ENCODE measurements around the gene FHIT.
"Not testable (repeated sequence)": the region's sequence is repeated elsewhere in the genome, so short reads cannot be mapped to it uniquely, and the experiment has no call there.

The FHIT gene

DNA sequence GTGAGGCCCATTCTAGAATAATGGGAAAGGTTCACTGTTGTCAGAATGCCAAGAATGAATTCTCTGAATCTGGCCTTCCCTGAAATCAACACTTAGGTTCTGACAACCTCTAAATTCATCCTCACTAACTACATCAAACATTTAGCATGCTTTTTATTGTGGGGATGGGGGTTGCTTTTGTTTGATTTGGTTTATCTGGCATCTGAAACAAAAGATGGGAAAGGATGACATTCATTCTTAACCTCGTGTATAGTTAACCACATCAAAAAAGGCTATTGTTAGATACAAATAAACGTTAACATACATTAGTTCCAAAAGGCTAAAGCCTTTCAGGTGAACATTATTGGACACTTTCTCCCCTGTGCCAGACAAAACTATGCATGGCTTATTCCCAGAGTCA is 357.3 kb downstream of the FHIT start:
- Histone ChIP-seq H3K4me3 (no peak overlapping the region), H3K27ac (no peak overlapping the region)

DNA sequence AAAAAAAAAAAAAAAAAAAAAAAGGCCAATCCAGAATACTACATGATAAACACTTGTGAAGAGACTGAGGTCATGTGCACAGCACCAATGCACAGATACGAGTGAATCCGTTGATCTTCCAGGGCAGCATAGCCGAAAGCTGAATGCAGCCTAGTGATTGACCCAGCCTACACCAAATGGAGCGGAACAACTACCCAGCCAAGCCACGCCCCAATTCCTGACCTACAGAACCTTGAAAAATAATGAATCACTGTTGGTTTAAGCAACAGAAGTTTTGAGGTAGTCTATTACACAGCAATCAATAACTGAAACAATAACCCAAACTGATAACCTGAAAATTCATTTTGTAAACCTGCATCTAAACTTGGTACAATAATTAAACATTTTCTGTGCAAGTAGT is 361.0 kb downstream of the FHIT start:
- H3K27ac ChIP-seq, result no peak overlapping the region

DNA sequence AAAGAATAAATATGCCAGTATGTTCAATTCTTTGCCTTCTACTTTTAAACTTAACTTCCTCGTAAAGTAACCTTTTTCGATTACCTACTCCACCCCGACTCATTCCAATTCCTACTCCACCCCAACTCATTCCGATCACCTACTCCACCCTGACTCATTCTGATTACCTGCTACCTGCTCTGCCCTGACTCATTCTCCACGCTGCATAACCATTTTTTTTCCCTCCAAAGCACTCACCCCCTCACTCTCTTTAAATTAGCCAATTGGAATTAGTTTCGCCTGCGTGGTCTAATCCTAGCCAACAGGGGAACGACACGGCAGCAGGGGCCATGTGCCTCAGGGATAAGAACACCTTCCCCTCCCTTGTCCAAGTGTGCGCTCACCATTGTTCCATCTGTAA is 362.3 kb downstream of the FHIT start:
- not testable (repeated sequence) for H3K4me3 ChIP-seq, H3K27ac ChIP-seq

More for the DNA sequence above, 361.0 kb downstream of the FHIT start:
- no peak overlapping the region for H3K4me3 ChIP-seq

DNA sequence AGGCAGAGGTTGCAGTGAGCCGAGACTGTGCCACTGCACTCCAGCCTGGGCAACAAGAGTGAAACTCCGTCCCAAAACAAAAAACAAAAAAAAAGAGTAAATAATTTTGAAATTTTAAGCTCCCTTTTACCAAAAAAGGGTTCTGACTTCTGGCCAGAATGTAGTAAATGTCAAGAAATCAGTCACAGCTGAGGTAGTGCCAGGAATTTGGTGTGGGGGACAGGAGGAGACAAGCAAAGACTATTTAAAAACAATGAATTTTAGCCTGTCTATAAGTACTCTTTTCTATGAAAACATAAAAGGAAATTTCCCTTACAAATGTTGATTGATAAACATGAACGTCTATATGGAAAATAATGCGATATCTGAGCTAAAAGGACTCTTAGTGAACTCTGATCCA is 363.7 kb downstream of the FHIT start:
- Histone ChIP-seq H3K27ac (no peak overlapping the region), H3K4me3 (no peak overlapping the region)

DNA sequence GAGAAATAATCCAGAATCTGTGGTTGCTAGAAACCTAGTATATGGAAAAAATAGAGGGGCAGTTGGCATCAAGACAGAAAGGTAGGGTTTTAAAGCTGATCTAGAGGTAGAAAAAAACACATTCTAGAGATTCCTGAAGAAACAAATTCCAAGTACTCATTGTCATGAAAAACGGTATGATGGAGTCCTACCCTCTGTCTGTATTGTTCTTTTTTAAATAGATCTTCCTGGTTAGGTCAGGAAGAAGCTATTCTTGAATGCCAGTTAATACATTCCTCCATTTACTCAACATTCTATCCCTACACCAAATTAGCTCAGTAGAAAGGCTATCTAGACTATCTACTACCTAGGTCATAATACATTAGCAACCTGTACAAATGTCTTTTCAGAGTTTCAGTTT is 364.7 kb downstream of the FHIT start:
- no peak overlapping the region for H3K27ac ChIP-seq
- no peak overlapping the region for H3K4me3 ChIP-seq

DNA sequence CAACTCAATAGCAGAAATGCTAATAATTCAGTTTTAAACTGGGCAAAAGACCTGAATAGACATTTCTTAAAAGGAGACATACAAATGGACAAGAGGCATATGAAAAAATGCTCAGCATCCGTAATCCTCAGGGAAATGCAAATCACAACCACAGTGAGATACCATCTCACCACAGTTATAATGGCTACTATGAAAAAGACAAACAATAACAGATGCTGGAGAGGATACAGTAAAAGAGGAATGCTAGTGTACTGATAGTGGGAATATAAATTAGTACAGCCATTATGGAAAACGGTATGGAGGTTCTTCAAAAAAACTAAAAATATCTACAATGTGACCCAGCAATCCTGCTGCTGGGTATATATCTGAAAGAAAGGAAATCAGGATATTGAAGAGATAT is 367.2 kb downstream of the FHIT start:
- Histone ChIP-seq H3K27ac (no peak overlapping the region), H3K4me3 (no peak overlapping the region)

DNA sequence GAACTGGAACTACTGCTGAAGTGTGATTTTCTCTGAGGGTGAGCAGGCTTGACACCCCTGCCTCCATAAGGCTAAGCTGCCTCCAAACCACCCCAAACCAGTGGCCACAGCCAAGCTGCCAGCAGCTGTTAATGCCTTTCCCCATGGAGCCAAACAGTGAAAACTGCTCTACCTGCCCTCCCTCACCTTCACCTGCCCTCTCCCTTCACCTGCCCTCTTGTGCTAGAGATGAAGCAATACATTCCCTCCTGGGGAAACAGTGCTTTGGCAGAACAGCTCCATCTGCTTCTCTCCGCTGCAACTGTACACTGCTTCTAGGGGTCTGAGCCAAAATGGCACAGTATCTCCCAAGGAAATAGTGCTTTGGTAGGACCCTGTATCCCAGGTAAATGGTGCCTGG is 374.1 kb downstream of the FHIT start:
- Histone ChIP-seq H3K4me3 (no peak overlapping the region), H3K27ac (no peak overlapping the region)

DNA sequence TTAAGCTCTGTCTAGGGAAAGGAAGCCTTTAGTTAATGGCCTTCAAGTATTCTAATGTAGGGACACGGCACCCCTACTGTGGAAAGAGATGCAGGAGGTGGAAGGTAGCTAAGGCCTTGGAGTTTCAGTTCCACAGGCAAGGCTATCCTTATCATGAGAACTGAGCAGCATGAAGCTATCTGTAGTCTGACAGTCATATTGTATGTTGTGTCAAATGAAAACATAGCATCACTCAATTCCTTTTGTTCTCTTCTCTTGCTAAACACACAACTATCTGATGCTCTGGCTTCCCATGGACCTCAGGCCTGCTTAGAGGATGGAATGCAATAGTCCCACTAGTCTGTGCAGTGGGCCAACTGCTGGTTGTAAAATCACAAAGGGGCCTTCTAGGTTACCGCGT is 380.9 kb downstream of the FHIT start:
- Histone ChIP-seq H3K4me3 (no peak overlapping the region), H3K27ac (no peak overlapping the region)

DNA sequence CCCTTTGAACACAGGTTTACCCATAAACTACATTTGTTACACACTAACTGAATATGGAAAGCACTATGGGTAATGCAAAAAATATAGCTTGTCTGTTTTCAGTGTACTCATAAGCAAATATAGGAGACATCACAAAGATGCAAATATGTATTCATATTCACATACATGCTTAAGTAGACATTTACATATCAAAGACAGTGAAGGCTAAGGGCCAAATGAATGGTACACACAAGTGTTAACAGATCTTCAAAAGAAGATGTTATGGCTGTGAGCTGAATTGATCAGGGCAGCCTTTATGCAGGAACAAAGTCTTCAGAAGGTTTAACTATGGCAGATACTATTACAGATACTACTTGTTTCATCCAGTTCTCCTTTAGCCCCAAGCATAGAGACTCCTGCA is 384.1 kb downstream of the FHIT start:
- Histone ChIP-seq H3K27ac (no peak overlapping the region), H3K4me3 (no peak overlapping the region)

DNA sequence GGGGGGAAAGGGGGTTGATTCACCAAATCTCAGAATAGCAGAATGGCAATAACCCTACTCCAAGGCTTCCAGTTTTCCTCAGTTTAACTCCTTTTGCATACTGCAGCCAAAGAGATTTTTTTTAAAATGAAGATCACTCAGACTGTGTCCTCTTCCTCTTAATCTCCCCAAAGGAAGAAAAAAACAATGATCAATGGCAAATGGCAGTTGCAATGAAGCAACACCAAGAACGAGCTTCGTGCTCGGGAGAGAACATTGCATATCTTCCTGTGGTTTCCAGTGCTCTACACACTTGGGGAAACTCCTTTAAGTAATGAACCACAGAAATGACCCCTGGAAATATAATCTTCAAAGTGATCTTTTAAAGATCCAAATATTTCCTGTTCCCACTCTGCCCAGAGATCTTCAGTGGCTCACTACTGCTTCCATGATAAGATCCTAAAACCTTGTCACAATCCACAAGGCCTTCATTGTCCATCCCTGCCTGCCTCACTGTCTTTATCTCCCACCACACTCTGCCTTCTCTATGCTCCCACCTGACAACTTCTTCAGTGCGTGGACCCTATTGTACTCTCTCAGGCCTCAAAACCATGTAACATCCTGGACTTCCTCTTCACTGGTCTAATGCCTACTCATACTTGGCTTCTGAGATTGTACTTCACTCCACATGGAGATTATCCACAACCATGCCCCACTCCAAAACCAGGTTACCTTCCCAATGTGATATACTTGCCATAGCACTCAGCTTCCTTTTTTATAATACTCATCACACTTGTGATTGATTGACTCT is 394.8 kb downstream of the FHIT start:
- no peak overlapping the region for H3K27ac ChIP-seq
- H3K4me3 ChIP-seq, result no peak overlapping the region

DNA sequence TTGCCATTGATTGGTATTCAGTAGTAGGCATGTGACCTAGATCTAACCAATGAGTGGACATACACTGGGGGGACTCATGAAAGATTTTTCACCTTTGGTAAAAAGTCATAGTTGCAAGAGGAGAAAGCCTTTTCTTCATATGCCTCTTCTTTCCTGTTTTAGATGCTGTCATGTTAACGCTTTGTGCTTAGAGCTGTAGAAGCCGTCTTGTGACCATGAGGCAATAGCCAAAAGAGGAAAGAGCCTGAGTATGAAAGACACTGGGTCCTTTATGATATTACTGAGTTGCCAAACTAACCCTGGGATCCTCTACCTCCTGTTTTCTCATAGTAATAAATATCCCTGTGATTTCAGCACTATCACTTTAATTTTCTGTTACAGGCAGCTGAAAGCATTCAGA is 396.0 kb downstream of the FHIT start:
- Histone ChIP-seq H3K27ac (peak overlapping the region in 2 of 21 experiments; percentile 16 to 41), H3K4me3 (no peak overlapping the region)

DNA sequence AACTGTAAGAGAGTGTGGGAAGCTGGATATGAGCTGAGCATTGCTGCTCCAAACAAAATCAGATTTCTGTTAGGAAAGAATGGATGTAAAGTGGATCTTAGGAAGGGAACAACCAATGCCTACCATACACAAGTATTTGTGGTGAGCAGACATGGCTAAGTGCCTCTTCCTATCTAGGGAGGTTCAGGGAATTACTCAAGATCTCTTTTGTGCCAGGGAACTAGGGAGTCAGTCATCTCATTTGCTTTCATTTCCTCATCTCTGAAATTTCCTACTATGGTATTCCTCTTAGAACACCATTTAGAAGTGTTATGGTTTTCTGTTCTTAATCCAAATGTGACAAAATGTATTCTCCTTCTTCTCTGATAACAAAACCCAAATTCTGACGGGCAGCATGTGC is 396.5 kb downstream of the FHIT start:
- peak overlapping the region in 2 of 21 experiments; percentile 16 to 41 for H3K27ac ChIP-seq

DNA sequence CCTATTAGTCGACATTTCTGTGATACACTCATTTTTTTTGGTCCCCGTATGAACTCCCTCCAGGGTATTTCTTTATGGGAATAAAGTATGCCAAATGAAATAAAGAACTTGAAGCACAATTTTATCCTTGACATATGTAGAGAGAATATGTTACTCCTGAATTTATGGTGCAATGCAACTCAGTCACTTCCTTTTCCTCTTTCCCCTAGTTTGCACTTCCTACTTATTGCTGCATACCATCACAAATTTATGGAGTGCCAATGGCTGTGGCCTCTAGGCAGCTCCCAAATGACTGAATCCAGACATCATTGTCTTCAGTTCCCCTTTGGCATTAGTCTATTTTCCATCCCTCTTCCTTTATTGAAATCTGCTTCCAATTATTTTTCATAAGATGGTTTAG is 403.5 kb downstream of the FHIT start:
- Histone ChIP-seq H3K4me3 (no peak overlapping the region), H3K27ac (no peak overlapping the region)

More for the DNA sequence above, 396.5 kb downstream of the FHIT start:
- no peak overlapping the region for H3K4me3 ChIP-seq

DNA sequence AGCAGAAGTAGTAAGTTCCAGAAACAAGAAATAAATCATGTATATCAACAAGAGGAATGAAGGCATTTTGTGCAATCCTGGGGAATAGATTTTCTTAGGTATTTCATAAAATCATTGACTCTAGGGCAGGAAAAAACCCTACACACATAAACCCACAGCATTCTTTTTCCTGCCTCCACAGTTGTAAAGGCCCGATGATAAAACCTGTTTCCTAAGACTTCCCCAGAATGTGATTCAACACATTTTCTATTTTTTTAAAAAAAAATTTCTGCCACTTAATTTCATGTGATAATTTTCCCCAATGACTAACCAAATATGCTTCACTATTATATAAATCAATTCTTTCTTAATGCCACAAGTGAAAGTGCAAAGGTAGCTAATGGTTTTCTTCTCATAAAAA is 407.0 kb downstream of the FHIT start:
- Histone ChIP-seq H3K27ac (no peak overlapping the region), H3K4me3 (no peak overlapping the region)

DNA sequence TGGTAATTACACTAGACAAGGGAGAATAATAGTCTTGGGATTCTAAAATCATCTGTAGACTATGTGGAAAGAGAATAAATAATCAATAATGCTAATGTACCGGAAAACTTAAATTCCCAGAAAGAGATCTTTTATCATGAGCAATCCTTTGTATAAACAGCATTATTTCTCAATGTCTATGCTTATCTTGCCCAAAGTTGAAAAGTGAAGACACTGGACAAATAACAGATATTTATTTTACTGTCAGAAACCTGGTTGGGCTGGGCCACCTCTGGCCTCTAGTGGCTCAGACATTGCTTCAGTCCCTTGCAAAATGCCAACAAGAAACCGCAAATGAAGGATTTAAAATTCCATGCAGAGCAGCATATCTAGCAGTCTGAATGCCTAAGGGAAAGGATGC is 409.9 kb downstream of the FHIT start:
- no peak overlapping the region for H3K27ac ChIP-seq
- no peak overlapping the region for H3K4me3 ChIP-seq

DNA sequence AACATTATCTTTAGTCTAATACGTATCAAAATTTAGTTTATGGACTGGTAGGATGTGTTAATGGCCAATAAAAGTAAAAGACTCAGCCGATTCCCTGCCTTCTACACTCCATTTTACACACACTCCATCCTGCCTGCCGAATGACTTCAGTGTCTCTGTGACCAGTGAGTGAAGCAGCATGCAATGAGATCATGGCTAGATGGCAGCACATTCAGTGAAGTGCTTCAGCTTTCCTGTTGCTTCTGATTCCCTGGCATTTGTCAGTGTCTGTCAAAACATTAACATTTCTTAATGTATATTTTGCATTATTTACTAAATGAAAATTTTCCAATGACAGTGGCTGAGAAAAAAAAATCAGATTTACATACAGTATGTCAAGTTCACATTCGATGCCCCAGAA is 412.0 kb downstream of the FHIT start:
- H3K27ac ChIP-seq, result no peak overlapping the region
- no peak overlapping the region for H3K4me3 ChIP-seq

DNA sequence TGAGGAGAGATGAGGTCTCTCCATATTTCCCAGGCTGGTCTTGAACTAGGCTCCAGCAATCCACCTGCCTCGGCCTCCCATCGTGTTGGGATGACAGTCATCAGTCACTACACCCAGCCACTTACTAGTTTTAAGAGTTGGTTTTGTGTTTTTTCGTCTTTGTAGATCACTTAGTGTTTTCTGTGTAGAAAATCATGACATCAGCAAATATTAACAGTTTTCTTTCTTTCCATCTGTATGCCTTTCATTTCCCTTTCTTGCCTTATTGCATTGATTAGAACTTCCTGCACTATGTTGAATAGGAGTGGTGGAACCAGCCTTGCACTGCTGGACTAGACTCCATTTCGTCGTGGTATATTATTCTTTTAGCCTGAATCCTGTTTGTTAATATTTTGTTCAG is 415.5 kb downstream of the FHIT start:
- no peak overlapping the region for H3K27ac ChIP-seq

DNA sequence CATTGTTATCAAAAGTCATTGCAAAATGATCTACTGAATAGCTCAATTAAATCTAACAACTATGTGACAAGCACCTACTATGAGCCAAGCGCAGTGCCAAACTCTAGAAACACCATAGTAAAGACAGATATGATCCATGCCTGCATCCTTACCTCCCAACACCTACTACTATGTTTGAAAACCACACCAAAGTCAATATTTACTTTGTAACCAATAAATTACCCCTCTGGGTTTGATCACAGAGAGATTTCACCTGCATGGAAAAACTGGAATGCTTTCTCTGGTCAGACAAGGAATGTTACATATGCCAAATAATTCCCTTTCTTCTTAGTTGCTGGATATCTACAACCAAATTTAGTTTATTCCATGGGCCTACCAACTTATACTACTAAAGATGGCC is 422.2 kb downstream of the FHIT start:
- Histone ChIP-seq H3K4me3 (no peak overlapping the region), H3K27ac (no peak overlapping the region)

More for the DNA sequence above, 415.5 kb downstream of the FHIT start:
- H3K4me3 ChIP-seq, result no peak overlapping the region

DNA sequence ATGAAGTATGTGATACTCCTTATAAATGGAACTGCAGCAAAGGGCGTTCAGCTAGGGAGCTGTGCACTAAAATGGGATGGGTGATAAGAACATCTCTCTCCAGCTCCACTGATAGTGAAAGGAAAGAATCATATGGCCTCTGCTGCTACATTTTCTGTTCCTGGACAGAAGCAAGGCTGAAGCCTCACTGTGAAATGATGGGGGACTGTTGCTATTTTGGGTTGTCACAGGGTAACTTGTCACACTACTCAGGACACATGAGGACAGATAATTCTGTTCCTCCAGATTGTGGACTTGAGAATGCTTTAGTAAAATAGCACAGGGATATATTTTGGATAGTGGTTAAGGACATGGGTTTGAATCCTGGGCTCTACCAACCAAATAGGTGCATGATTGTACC is 423.6 kb downstream of the FHIT start:
- H3K27ac ChIP-seq, result no peak overlapping the region
- no peak overlapping the region for H3K4me3 ChIP-seq

DNA sequence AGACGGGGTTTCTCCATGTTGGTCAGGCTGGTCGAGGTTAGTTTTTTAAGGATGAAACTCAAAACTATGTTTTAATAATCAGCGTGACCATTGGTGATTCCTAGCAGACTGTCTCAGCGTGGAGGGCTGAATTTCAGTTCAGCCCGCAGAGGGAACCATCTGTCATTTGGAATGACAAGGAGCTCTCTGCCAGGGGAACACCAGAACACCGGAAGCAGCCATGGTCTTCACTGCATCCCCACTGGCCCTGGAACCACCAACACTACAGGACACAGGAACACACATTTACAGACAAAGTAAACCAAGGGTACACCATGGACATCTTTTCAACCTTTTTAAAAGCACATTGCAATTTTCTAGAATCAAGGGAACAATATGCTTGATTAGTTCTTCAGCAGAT is 424.7 kb downstream of the FHIT start:
- no peak overlapping the region for H3K27ac ChIP-seq

DNA sequence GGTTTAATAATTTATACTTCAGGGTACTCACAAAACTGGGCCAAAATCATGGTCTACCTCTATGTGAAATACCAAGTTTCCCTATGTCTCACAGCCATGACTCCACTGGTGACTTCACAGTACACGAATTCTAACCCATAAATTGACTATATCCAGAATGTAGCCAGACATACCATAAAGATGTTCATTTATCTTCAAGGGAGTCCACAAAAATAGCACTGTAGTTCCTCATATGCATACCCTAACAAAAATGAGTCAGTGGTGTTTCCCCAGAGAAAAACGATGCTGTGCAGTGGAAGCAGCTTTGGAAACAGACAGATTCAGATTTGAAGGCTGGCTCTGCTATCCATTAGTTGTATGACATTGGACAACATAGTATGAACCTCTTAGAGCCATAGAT is 438.8 kb downstream of the FHIT start:
- no peak overlapping the region for H3K4me3 ChIP-seq
- H3K27ac ChIP-seq, result no peak overlapping the region

More for the DNA sequence above, 424.7 kb downstream of the FHIT start:
- no peak overlapping the region for H3K4me3 ChIP-seq

DNA sequence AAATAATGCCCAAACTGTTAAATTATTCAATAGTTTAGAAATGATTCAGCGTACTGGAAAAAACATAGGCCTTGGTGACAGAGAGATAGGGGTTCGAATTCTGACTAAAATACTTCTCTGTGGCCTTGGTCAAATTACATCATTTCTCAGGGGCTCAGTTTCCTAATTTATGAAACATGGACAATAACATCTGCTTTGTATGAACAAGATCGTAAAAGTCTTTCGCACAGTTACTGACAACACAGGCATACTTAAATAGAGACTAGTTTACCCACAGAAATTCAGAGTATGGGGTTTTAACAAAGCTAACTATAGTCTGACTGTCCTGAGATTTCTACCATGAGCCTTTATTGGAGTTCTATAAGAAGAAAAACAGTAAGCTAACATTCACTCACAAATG is 440.4 kb downstream of the FHIT start:
- H3K27ac ChIP-seq, result no peak overlapping the region

More for the DNA sequence above, 440.4 kb downstream of the FHIT start:
- no peak overlapping the region for H3K4me3 ChIP-seq
